ENCODE results near the gene LAMA2.

GRCh38 chr6:129140526-129140925 lies 257.6 kb downstream of the LAMA2 start:
- TF ChIP-seq ZFP36 (IDR thresholded peaks at IDR 0.05; ENCODE audit: borderline replicate concordance, low read depth, low read length, partially characterized antibody) (no peak), ELF1 (CRISPR knock-in tag; IDR thresholded peaks at IDR 0.05) (no peak), CTCF (CRISPR knock-in tag; IDR thresholded peaks at IDR 0.05) (no peak), ZNF678 (CRISPR knock-in tag; IDR thresholded peaks at IDR 0.05) (no peak)
- TF ChIP-seq, protein P1, sequence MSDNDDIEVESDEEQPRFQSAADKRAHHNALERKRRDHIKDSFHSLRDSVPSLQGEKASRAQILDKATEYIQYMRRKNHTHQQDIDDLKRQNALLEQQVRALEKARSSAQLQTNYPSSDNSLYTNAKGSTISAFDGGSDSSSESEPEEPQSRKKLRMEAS (IDR thresholded peaks at IDR 0.05) = no peak

Data from HepG2 (cell line).